ENCODE data around the gene SLCO3A1.

- TF ChIP-seq CTCF (IDR thresholded peaks at IDR 0.05) (no peak), POLR2AphosphoS5 (IDR thresholded peaks at IDR 0.05) (no peak), POLR2A (IDR thresholded peaks at IDR 0.05) (no peak)
Observed at GRCh38 chr15:91973481-91973880, 120.0 kb downstream of the SLCO3A1 start.
